Measurements from ENCODE around the gene ANO1.

Gene ANO1

DNA sequence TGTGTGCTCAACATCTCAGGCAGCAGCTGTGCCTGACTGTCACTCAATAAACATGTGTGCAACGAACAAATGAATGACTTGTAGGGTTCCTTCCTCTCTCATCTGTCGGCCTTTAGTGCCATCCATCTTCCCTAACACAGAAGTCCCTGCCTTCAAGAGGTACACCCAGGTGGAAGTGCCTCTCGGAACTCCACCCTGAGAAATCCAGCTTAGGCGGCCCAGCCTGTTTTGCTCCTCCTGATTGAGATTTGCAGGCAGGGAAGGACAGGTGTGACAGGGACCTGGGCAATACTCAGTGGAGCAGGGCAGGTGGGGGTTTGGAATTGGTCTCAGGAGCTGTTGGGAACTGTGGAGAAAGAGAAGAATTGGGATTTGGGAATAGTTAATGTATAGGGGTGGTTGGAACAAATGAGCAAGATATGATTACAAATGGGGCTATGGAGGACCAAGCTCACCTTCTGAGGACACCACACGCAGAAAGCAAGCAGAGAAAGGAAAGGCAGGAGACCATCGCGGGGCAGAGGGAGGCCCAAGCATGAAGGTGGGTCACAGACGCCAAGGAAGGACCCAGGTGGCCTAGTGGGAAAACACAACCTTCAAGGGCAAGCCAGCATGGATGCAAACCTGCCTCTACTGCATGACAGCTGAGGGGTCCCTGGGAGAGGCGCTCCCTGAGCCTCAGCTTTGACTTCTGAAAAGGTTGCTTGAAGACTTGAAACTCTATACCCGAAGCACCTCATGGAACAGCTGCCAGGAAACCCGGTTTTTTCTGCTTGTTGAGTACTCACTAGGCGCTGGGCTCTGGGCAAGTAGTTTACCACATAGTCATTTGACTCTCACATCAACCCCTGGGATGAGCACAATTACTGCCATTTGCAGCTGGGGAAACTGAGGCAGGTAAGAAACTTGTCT is 40.9 kb upstream of the ANO1 start:
- H3K4me1 ChIP-seq (ENCODE audit: control insufficient read depth, insufficient read depth, low read length, poor library complexity, severe bottlenecking) = no peaks in the 10 kb centered on the region
- H3K27ac ChIP-seq (ENCODE audit: low read depth, low read length, severe bottlenecking) = no peak overlapping the region
- peaks cover 17% of the 10 kb centered on the region for H3K9me3 ChIP-seq (ENCODE audit: control insufficient read depth, low read length)
- no peak overlapping the region for H3K4me3 ChIP-seq (ENCODE audit: extremely low read depth, insufficient read depth, low read length, poor library complexity, severe bottlenecking)
- 91 to 92% methylated on average over 11 to 12 of the region's 12 CpGs for WGBS, 2 experiments (ENCODE audit: insufficient coverage in 2 of 2)
- no peaks in the 10 kb centered on the region for H3K36me3 ChIP-seq (ENCODE audit: control insufficient read depth, insufficient read depth, low read length)

DNA sequence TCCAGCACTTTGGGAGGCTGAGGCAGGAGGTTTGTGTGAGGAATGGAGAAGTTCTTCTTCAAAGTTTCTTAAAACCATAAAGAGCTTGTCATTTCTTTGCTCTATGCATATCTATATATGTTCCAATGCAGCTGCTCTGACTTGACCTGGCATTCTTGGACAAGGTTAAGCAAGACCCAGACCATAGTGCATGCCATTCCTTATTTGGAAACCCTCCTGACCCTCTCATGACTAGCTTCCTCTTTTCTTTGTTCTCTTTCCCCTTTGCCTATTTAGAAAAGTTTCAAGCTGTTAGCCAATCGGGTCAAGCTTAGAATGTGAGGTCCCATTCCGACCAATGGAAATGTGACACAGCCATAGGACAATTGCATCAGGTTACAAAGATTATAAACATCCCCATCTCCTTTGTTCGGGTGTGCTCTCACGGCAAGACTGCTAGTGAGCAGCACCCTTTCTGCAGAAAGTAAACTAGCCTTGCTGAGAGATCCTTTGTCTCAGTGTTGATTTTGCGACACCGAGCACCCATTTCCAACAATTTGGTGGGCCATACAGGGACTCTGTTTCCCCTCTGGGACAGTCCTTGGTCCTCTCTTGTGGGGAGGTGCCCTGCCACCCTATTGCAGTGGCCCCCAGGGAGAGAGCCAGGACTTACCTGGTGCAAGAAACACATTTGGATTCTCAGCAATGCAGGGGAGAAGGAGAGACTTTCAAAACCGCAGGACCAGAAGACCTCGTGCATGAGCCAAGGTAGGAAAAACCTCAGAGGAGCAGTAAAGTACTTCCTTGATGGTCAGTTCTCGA is 39.9 kb upstream of the ANO1 start:
- no peaks in the 10 kb centered on the region for H3K36me3 ChIP-seq (ENCODE audit: control insufficient read depth, insufficient read depth, low read length)
- no peaks in the 10 kb centered on the region for H3K4me1 ChIP-seq (ENCODE audit: control insufficient read depth, insufficient read depth, low read length, poor library complexity, severe bottlenecking)
- H3K27ac ChIP-seq (ENCODE audit: low read depth, low read length, severe bottlenecking) = no peak overlapping the region
- 90 to 92% methylated on average over 8 to 9 of the region's 9 CpGs for WGBS, 2 experiments (ENCODE audit: insufficient coverage in 2 of 2)
- H3K9me3 ChIP-seq (ENCODE audit: control insufficient read depth, low read length) = peaks cover 17% of the 10 kb centered on the region
- H3K4me3 ChIP-seq (ENCODE audit: extremely low read depth, insufficient read depth, low read length, poor library complexity, severe bottlenecking) = no peak overlapping the region

DNA sequence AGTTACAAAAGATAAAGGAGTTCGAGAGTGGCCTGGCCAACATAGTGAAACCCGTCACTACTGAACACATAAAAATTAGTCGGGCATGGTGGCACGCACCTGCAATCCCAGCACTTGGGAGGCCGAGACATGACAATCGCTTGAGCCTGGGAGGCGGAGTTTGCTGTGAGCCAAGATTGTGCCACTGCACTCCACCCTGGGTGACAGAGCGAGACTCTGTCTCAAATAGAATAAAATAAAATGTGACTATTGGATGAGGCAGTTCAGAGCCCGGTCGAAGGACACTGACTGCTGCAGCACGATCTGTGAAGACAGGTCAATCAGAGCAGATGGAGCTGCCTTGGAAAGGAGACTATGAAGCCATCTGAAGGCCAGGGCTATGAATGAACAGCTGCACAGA is 37.7 kb upstream of the ANO1 start:
- H3K36me3 ChIP-seq (ENCODE audit: control insufficient read depth, insufficient read depth, low read length) = no peaks in the 10 kb centered on the region
- peaks cover 17% of the 10 kb centered on the region for H3K9me3 ChIP-seq (ENCODE audit: control insufficient read depth, low read length)
- H3K27ac ChIP-seq (ENCODE audit: low read depth, low read length, severe bottlenecking) = no peak overlapping the region
- H3K4me1 ChIP-seq (ENCODE audit: control insufficient read depth, insufficient read depth, low read length, poor library complexity, severe bottlenecking) = no peaks in the 10 kb centered on the region
- WGBS, 2 experiments (ENCODE audit: insufficient coverage in 2 of 2) = 87% methylated on average over 11 of the region's 11 CpGs
- H3K4me3 ChIP-seq (ENCODE audit: extremely low read depth, insufficient read depth, low read length, poor library complexity, severe bottlenecking) = no peak overlapping the region

DNA sequence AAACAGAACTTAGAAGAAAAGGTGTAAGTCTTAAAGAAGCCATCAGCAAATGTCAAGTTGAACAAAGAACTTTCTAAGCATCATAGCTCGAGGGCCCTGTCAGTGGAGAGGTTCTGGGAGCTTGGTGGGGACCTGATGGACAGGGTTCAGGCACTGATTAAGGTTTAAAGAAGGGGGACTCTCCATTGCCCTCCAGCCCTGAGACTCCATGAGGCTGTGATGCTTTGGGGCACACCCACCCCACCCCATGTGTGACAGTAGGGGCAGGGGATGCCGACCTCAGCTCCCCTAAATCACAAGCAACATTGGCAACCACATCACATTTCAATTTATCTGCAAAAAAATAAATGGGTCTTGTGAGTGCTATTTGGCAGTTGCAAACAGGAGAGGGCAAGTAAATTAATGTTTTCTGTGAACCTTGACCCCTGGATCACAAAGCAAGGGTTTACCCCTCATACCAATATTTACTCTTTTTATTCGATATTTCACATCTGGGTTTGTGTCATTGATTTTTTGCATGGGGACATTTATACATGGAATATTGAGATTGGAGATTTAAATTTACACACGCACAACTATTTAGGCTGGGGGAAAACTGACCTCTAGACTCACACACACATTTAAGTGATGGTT is 37.1 kb upstream of the ANO1 start:
- 78 to 84% methylated on average over 1 to 2 of the region's 4 CpGs for WGBS, 2 experiments (ENCODE audit: insufficient coverage in 2 of 2)
- Histone ChIP-seq H3K4me1 (ENCODE audit: control insufficient read depth, insufficient read depth, low read length, poor library complexity, severe bottlenecking) (no peaks in the 10 kb centered on the region), H3K4me3 (ENCODE audit: extremely low read depth, insufficient read depth, low read length, poor library complexity, severe bottlenecking) (no peak overlapping the region), H3K27ac (ENCODE audit: low read depth, low read length, severe bottlenecking) (no peak overlapping the region), H3K36me3 (ENCODE audit: control insufficient read depth, insufficient read depth, low read length) (no peaks in the 10 kb centered on the region), H3K9me3 (ENCODE audit: control insufficient read depth, low read length) (peaks cover 17% of the 10 kb centered on the region)

DNA sequence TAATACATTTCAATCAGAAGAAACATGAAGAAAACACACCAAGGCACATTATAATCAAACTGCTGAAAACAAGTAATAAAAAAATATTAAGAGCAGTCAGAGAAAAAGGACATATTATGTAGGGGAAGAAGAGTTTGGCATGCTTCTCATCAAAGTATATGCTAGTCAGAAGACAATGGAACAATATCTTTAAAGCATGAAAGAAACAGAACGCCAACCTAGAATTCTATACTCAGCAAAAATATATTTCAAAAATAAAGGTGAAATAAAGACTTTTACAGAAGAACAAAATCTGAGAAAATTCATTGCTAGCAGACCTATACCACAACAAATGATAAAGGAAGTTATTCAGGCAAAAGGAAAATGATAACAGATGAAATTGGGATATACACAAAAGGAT is 34.6 kb upstream of the ANO1 start:
- Histone ChIP-seq H3K9me3 (ENCODE audit: control insufficient read depth, low read length) (peaks cover 6% of the 10 kb centered on the region), H3K36me3 (ENCODE audit: control insufficient read depth, insufficient read depth, low read length) (no peaks in the 10 kb centered on the region), H3K4me3 (ENCODE audit: extremely low read depth, insufficient read depth, low read length, poor library complexity, severe bottlenecking) (no peak overlapping the region), H3K4me1 (ENCODE audit: control insufficient read depth, insufficient read depth, low read length, poor library complexity, severe bottlenecking) (no peaks in the 10 kb centered on the region), H3K27ac (ENCODE audit: low read depth, low read length, severe bottlenecking) (no peak overlapping the region)
- no CpG with 5 or more reads among the region's 1 CpG for WGBS, 2 experiments (ENCODE audit: insufficient coverage in 2 of 2)

DNA sequence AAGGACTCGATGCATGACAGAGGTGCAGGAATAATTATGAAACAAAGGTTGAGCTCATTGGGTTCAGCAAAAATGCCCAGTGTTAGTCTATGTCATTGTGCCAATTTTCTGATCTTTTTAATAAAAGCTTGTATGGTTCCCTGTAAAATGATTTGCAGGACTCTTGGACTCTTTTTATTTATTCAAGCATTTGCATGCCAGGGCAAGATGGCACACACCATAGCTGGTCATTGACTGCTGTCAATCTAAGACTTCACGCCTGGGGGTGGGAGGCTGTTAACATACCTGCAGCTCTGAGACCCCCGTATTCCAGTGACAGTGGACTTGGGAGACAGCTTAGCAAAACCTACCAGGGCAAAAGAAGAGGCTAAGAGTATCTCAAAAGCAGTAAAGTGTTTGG is 32.0 kb upstream of the ANO1 start:
- no peak overlapping the region for H3K27ac ChIP-seq (ENCODE audit: low read depth, low read length, severe bottlenecking)
- H3K4me3 ChIP-seq (ENCODE audit: extremely low read depth, insufficient read depth, low read length, poor library complexity, severe bottlenecking) = no peak overlapping the region
- no peaks in the 10 kb centered on the region for H3K4me1 ChIP-seq (ENCODE audit: control insufficient read depth, insufficient read depth, low read length, poor library complexity, severe bottlenecking)
- WGBS, 2 experiments (ENCODE audit: insufficient coverage in 2 of 2) = 89 to 97% methylated on average over 3 of the region's 3 CpGs
- no peaks in the 10 kb centered on the region for H3K36me3 ChIP-seq (ENCODE audit: control insufficient read depth, insufficient read depth, low read length)
- H3K9me3 ChIP-seq (ENCODE audit: control insufficient read depth, low read length) = no peaks in the 10 kb centered on the region

DNA sequence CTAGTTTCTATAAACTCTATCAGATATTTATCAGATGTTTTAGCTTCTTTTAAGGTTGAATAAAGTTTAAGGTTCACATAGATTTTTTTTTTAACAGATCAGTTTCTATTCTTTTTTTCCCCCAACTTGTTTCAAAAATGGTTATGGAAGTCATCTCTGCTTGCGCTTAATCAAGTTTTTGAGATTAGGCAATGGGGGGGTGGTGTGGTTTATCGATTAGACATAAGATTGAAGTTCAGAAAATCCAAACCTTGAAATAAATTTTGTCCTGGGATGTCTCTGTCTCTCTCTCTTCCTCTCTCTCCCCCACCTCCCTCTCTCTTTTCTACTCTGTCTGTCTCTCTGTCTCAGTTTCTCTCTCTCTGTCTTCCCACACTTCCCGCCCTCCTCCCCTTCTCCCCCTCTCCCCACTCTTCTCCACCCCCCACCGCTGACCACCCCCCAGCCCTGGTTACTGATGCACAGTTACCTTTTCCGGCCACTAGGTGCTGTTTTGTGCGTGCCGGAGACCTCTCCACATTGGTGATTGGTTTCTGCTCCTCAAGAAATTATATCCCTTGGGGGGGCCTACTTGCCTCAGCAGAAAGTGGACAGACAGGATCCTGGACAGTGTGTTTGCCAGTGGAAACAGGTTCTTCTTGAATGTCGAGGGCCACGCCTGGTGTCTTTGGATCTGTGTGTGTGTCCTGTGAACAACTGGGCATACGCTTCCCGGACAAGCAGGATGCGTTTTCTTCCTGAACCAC is 29.7 kb upstream of the ANO1 start:
- no peaks in the 10 kb centered on the region for H3K36me3 ChIP-seq (ENCODE audit: control insufficient read depth, insufficient read depth, low read length)
- H3K27ac ChIP-seq (ENCODE audit: low read depth, low read length, severe bottlenecking) = no peak overlapping the region
- WGBS, 2 experiments (ENCODE audit: insufficient coverage in 2 of 2) = 87 to 93% methylated on average over 3 to 6 of the region's 12 CpGs
- no peak overlapping the region for H3K4me3 ChIP-seq (ENCODE audit: extremely low read depth, insufficient read depth, low read length, poor library complexity, severe bottlenecking)
- H3K4me1 ChIP-seq (ENCODE audit: control insufficient read depth, insufficient read depth, low read length, poor library complexity, severe bottlenecking) = no peaks in the 10 kb centered on the region
- H3K9me3 ChIP-seq (ENCODE audit: control insufficient read depth, low read length) = no peaks in the 10 kb centered on the region

DNA sequence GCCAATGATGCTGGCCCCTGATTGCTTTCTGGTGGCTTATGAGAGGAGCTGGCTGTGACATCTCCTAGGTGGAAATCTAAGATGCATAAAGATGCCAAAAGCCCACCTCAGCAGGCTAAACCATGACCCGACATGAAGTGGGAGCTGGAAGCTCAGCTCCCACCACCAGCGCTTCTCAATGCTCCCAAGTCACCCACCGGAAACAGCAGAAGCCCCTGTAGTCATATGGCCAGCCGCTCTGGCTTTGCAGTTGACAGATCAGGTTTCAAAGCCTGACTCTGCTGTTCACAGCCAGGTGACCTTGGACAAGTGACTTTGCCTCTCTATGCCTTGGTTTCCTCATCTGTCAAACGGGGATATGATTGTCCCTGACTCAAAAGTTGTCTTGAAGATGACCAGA is 29.1 kb upstream of the ANO1 start:
- 84 to 91% methylated on average over 5 of the region's 5 CpGs for WGBS, 2 experiments (ENCODE audit: insufficient coverage in 2 of 2)
- Histone ChIP-seq H3K27ac (ENCODE audit: low read depth, low read length, severe bottlenecking) (no peak overlapping the region), H3K9me3 (ENCODE audit: control insufficient read depth, low read length) (no peaks in the 10 kb centered on the region), H3K4me3 (ENCODE audit: extremely low read depth, insufficient read depth, low read length, poor library complexity, severe bottlenecking) (no peak overlapping the region), H3K36me3 (ENCODE audit: control insufficient read depth, insufficient read depth, low read length) (no peaks in the 10 kb centered on the region), H3K4me1 (ENCODE audit: control insufficient read depth, insufficient read depth, low read length, poor library complexity, severe bottlenecking) (no peaks in the 10 kb centered on the region)

DNA sequence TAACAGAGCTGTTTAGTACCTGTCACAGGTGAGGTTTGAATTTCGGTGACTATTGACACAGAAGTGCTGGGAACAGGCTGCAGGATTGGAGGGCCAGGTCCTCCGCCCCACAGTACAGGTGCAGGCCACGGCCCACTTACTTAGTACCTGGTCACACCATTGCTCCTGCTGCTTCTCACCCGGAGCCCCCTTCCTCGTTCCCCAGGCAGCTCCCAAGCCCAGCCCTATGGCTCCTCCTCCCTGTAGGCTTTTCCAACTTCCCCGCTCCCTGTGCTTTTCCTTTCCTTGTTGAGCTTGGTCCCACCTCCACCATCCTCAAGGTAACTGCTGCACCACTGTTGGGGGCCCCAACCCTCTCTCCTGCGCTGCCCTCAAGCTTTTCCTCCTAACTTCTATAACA is 27.9 kb upstream of the ANO1 start:
- H3K27ac ChIP-seq (ENCODE audit: low read depth, low read length, severe bottlenecking) = no peak overlapping the region
- no peak overlapping the region for H3K4me3 ChIP-seq (ENCODE audit: extremely low read depth, insufficient read depth, low read length, poor library complexity, severe bottlenecking)
- H3K9me3 ChIP-seq (ENCODE audit: control insufficient read depth, low read length) = no peaks in the 10 kb centered on the region
- WGBS, 2 experiments (ENCODE audit: insufficient coverage in 2 of 2) = 73 to 88% methylated on average over 5 to 6 of the region's 7 CpGs
- H3K4me1 ChIP-seq (ENCODE audit: control insufficient read depth, insufficient read depth, low read length, poor library complexity, severe bottlenecking) = no peaks in the 10 kb centered on the region
- no peaks in the 10 kb centered on the region for H3K36me3 ChIP-seq (ENCODE audit: control insufficient read depth, insufficient read depth, low read length)

DNA sequence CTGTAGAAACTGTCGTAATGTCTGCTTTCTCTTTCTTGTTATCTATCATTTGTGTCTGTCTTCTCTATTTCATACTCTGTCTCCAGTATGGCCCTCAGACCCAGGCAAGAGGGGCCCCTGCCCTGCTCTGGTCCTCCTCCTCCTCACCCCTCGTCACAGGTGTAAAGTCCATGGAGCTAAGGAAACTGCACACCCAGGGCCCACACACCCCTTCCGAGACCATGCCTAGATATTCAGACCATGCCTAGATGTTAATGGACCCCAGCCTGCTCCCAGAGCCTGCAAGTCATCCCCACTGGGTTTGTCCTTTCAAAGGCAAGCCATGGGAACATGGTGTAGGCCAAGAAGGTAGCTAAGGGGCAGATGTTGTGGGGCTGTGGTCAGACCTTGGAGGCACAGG is 24.1 kb upstream of the ANO1 start:
- 89 to 96% methylated on average over 2 of the region's 3 CpGs for WGBS, 2 experiments (ENCODE audit: insufficient coverage in 2 of 2)
- Histone ChIP-seq H3K9me3 (ENCODE audit: control insufficient read depth, low read length) (no peaks in the 10 kb centered on the region), H3K27ac (ENCODE audit: low read depth, low read length, severe bottlenecking) (no peak overlapping the region)

More for the DNA sequence above, 24.1 kb upstream of the ANO1 start:
- H3K36me3 ChIP-seq (ENCODE audit: control insufficient read depth, insufficient read depth, low read length) = no peaks in the 10 kb centered on the region
- no peaks in the 10 kb centered on the region for H3K4me1 ChIP-seq (ENCODE audit: control insufficient read depth, insufficient read depth, low read length, poor library complexity, severe bottlenecking)
- H3K4me3 ChIP-seq (ENCODE audit: extremely low read depth, insufficient read depth, low read length, poor library complexity, severe bottlenecking) = no peak overlapping the region
